Upper lobe of left lung (tissue), 6 donors: Measurements from ENCODE around the gene GPR162. TPM values are rescaled to one million over a fixed set of nuclear protein-coding genes. Genes with fewer than 3 reads are reported as not detected.
A peak's percentile ranks its signal among the peaks of the same experiment; 100 is the strongest.

Experiments used
- ATAC-seq, 2 donors: fragments of 200-7000 bp; cut with Tn5 transposase; one replicate each; pipeline ENCODE4 v1.9.1; 2022; ENCODE audit warnings: mild to moderate bottlenecking in 2 of 2, moderate library complexity in 2 of 2; ENCODE audit not compliant: low FRiP score in 2 of 2
- DNase-seq, 2 donors: peaks; one replicate each; pipeline ENCODE4 v3.0.0-alpha.2; 2019 to 2020
- H3K27ac ChIP-seq, 4 donors: fragments of 200-600 bp; sonication (generic); one replicate each; pipeline ENCODE4 v1.5.1; 2016 to 2019
- H3K27me3 ChIP-seq, 4 donors: fragments of 200-600 bp; sonication (generic); one replicate each; pipeline ENCODE4 v1.5.1; 2017 to 2019
- H3K36me3 ChIP-seq, 4 donors: fragments of 200-600 bp; sonication (generic); one replicate each; pipeline ENCODE4 v1.5.1; 2016 to 2019
- H3K4me1 ChIP-seq, 4 donors: fragments of 200-600 bp; sonication (generic); one replicate each; pipeline ENCODE4 v1.5.1; 2018 to 2019
- H3K4me3 ChIP-seq, 4 donors: fragments of 200-600 bp; sonication (generic); one replicate each; pipeline ENCODE4 v1.5.1; 2017 to 2019; ENCODE audit warnings: mild to moderate bottlenecking in 2 of 4, moderate library complexity in 1 of 4
- H3K9me3 ChIP-seq, 4 donors: fragments of 200-600 bp; sonication (generic); one replicate each; pipeline ENCODE4 v1.5.1; 2018 to 2019
- CTCF ChIP-seq, 6 experiments: fragments of 450-650 bp in 4 of 6; fragments of 200-600 bp in 2 of 6; sonication (generic) in 2 of 6; IDR thresholded peaks; one replicate each; pipeline ENCODE4 v1.5.1; 2016 to 2019; ENCODE audit warnings: antibody characterized with exemption in 6 of 6
- EP300 ChIP-seq, 4 donors: sonication (generic); formaldehyde crosslinking; IDR thresholded peaks; one replicate each; pipeline ENCODE4 v1.5.1; 2017; ENCODE audit warnings: antibody characterized with exemption in 4 of 4, control low read depth in 2 of 4
- POLR2A ChIP-seq, 4 donors: fragments of 450-650 bp; IDR thresholded peaks; one replicate each; pipeline ENCODE4 v1.5.1; 2016 to 2017; ENCODE audit warnings: antibody characterized with exemption in 4 of 4, mild to moderate bottlenecking in 2 of 4
- POLR2AphosphoS5 ChIP-seq, 2 donors: sonication (generic); formaldehyde crosslinking; IDR thresholded peaks; one replicate each; pipeline ENCODE4 v1.5.1; 2017; ENCODE audit warnings: antibody characterized with exemption in 2 of 2
- WGBS, 2 donors: methylation state at CpG; one replicate each; pipeline ENCODE4 v1.1.5; 2017 to 2018; 5-methylcytosine and 5-hydroxymethylcytosine counted together
- total RNA-seq, 6 donors: library from RNA; depleted of rRNA in 4 of 6; stranded (reverse); fragments of >200 nt in 4 of 6; gene quantifications; one replicate each; pipeline versions ENCODE4 v1.1.0 to v1.2.1, GENCODE V29; 2016 to 2021
- donor health status: DM: no; HTN: no; CAD: no; lungs with moderate emphysema.
- donor health status: DM: no; HTN: yes; CAD: no; lungs with severe emphysema.

Gene GPR162
- total RNA-seq, 6 donors from 2014 or later = 8.1 to 47.1 (median 16.5) TPM

DNA sequence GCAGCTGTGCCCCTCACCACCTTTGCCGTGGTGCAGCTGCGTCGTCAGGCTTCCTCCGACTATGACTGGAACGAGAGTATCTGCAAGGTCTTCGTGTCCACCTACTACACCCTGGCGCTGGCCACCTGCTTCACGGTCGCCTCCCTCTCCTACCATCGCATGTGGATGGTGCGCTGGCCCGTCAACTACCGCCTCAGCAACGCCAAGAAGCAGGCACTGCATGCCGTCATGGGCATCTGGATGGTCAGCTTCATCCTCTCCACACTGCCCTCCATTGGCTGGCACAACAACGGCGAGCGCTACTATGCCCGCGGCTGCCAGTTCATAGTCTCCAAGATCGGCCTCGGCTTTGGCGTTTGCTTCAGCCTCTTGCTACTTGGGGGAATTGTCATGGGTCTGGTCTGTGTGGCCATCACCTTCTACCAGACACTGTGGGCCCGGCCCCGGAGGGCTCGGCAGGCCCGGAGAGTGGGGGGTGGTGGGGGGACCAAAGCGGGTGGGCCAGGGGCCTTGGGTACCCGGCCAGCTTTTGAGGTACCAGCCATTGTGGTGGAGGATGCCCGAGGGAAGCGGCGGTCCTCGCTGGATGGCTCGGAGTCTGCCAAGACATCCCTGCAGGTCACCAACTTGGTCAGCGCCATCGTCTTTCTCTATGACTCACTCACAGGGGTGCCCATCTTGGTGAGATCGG is 2.6 kb downstream of the GPR162 start:
- no peak for TF ChIP-seq POLR2A (IDR thresholded peaks at IDR 0.05)
- TF ChIP-seq CTCF (IDR thresholded peaks at IDR 0.05) = no peak
- no peak for TF ChIP-seq EP300 (IDR thresholded peaks at IDR 0.05)
- TF ChIP-seq POLR2AphosphoS5 (IDR thresholded peaks at IDR 0.05) = no peak
- peaks cover 0 to 18% (median 9%) of the 10 kb centered on the region in 4 donors for H3K27me3 ChIP-seq
- no peak for ATAC-seq
- H3K9me3 ChIP-seq = no peaks in the 10 kb centered on the region
- DNase-seq = peak in 1 of 2 donors; percentile 66
- H3K36me3 ChIP-seq = no peaks in the 10 kb centered on the region
- peaks cover 23 to 47% (median 38%) of the 10 kb centered on the region in 4 donors for H3K4me1 ChIP-seq
- WGBS, 2 donors = 91 to 97% methylated on average over 19 to 37 of the region's 37 CpGs
- H3K4me3 ChIP-seq = no peak overlapping the region
- H3K27ac ChIP-seq = no peak overlapping the region

DNA sequence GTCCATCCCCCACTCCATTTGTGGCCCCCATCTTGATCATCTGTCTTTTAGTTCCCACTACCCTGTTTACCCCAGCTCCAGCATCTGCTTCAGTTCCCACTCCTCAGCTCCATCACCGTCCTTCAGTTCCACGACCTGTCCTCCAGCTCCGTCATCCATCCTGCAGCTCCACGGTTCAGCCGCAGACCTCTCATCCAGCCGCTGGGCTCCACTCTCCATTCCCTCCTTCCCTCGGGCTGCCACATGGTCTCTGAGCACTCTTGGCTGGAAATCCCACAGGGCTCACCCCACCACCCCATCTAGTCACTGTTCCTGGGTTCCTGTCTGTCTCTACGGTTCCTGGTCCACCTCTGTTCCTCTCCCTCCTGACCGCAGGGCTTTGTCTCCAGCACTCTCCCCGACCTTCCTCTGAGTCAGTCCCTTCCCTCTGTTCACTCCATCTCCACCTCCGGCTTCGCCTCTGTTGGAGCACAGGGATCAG is 3.3 kb downstream of the GPR162 start:
- TF ChIP-seq POLR2AphosphoS5 (IDR thresholded peaks at IDR 0.05) = no peak
- no peak for TF ChIP-seq POLR2A (IDR thresholded peaks at IDR 0.05)
- TF ChIP-seq EP300 (IDR thresholded peaks at IDR 0.05) = no peak
- TF ChIP-seq CTCF (IDR thresholded peaks at IDR 0.05) = no peak
- Histone ChIP-seq H3K4me1 (peaks cover 27 to 51% (median 43%) of the 10 kb centered on the region in 4 donors), H3K27me3 (peaks cover 0 to 23% (median 9%) of the 10 kb centered on the region in 4 donors), H3K36me3 (no peaks in the 10 kb centered on the region), H3K4me3 (no peak overlapping the region), H3K9me3 (no peaks in the 10 kb centered on the region), H3K27ac (no peak overlapping the region)
- DNase-seq (no peak), ATAC-seq (no peak)
- 59 to 65% methylated on average over 12 of the region's 12 CpGs for WGBS, 2 donors

GRCh38 chr12:6825398-6826124 is 3.9 kb downstream of the GPR162 start:
- no peaks in the 10 kb centered on the region for H3K9me3 ChIP-seq
- ATAC-seq (peak; percentile 79 to 85), DNase-seq (peak; percentile 85 to 86)
- H3K4me1 ChIP-seq = peaks cover 27 to 51% (median 43%) of the 10 kb centered on the region in 4 donors
- H3K4me3 ChIP-seq = no peak overlapping the region
- 9 to 27% methylated on average over 9 to 19 of the region's 19 CpGs for WGBS, 2 donors
- H3K27ac ChIP-seq = no peak overlapping the region
- H3K27me3 ChIP-seq = peaks cover 0 to 23% (median 9%) of the 10 kb centered on the region in 4 donors
- peak in 1 of 2 donors; percentile 25 for TF ChIP-seq POLR2AphosphoS5 (IDR thresholded peaks at IDR 0.05)
- no peak for TF ChIP-seq EP300 (IDR thresholded peaks at IDR 0.05)
- peak; percentile 84 to 94 (median 92) for TF ChIP-seq CTCF (IDR thresholded peaks at IDR 0.05)
- H3K36me3 ChIP-seq = no peaks in the 10 kb centered on the region

GRCh38 chr12:6826125-6826733 is 4.6 kb downstream of the GPR162 start:
- H3K27me3 ChIP-seq = peaks cover 0 to 23% (median 9%) of the 10 kb centered on the region in 4 donors
- DNase-seq = no peak
- no peak for ATAC-seq
- H3K9me3 ChIP-seq = no peaks in the 10 kb centered on the region
- H3K36me3 ChIP-seq = no peaks in the 10 kb centered on the region
- WGBS, 2 donors = 83 to 87% methylated on average over 9 to 17 of the region's 17 CpGs
- no peak for TF ChIP-seq CTCF (IDR thresholded peaks at IDR 0.05)
- no peak for TF ChIP-seq EP300 (IDR thresholded peaks at IDR 0.05)
- no peak for TF ChIP-seq POLR2A (IDR thresholded peaks at IDR 0.05)
- no peak for TF ChIP-seq POLR2AphosphoS5 (IDR thresholded peaks at IDR 0.05)
- H3K4me3 ChIP-seq = no peak overlapping the region
- H3K4me1 ChIP-seq = peaks cover 22 to 46% (median 39%) of the 10 kb centered on the region in 4 donors
- H3K27ac ChIP-seq = no peak overlapping the region
